ENCODE data around the gene TBCD.
"Not testable (repeated sequence)": the region's sequence is repeated elsewhere in the genome, so short reads cannot be mapped to it uniquely, and the experiment has no call there.

Gene TBCD

GRCh38 chr17:82968033-82968841 is 216.4 kb downstream of the TBCD start:
- not testable (repeated sequence) for H3K9me3 ChIP-seq (ENCODE audit: control insufficient read depth in 1 of 2, low read length in 2 of 2); H3K27ac ChIP-seq (ENCODE audit: low read depth, low read length); H3K4me1 ChIP-seq (ENCODE audit: control insufficient read depth in 1 of 2, insufficient read depth in 2 of 2, low read length in 2 of 2); H3K4me3 ChIP-seq (ENCODE audit: low read depth in 1 of 2, low read length in 2 of 2); H3K9ac ChIP-seq (ENCODE audit: low read depth in 1 of 2, low read length in 2 of 2); H3K36me3 ChIP-seq (ENCODE audit: control insufficient read depth in 1 of 2, insufficient read depth in 2 of 2, low read length in 2 of 2); H3K27me3 ChIP-seq (ENCODE audit: control insufficient read depth in 1 of 2, insufficient read depth in 2 of 2, low read length in 2 of 2)

DNA sequence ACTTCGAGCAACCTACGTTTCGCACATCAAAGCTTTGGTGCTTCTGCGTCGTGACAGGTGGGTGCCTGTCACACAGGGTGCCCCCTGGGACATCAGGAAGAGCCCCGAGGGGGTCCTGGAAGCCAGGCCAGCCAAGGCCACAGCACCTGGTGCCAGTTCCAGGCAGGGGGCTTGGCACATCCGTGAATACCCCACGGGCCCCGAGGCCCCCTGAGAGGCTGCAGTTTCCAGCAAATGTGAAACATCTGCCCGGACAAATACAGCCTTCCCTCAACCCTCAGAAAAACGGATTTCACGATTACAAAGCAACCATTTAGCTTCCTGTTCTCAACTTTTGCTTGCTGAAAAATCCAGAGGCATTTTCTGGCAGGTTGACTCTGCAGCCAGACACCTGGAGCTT is 218.2 kb downstream of the TBCD start:
- H3K27me3 ChIP-seq (ENCODE audit: control insufficient read depth in 1 of 2, insufficient read depth in 2 of 2, low read length in 2 of 2), result no peaks in the 10 kb centered on the region
- no peak overlapping the region for H3K27ac ChIP-seq (ENCODE audit: low read depth, low read length)
- H3K9ac ChIP-seq (ENCODE audit: low read depth in 1 of 2, low read length in 2 of 2), result no peak overlapping the region
- no peaks in the 10 kb centered on the region for H3K4me1 ChIP-seq (ENCODE audit: control insufficient read depth in 1 of 2, insufficient read depth in 2 of 2, low read length in 2 of 2)
- H3K9me3 ChIP-seq (ENCODE audit: control insufficient read depth in 1 of 2, low read length in 2 of 2), result no peaks in the 10 kb centered on the region
- no peaks in the 10 kb centered on the region for H3K36me3 ChIP-seq (ENCODE audit: control insufficient read depth in 1 of 2, insufficient read depth in 2 of 2, low read length in 2 of 2)
- no peak overlapping the region for H3K4me3 ChIP-seq (ENCODE audit: low read depth in 1 of 2, low read length in 2 of 2)

GRCh38 chr17:82970818-82971590 is 219.1 kb downstream of the TBCD start:
- no peaks in the 10 kb centered on the region for H3K36me3 ChIP-seq (ENCODE audit: control insufficient read depth in 1 of 2, insufficient read depth in 2 of 2, low read length in 2 of 2)
- H3K4me1 ChIP-seq (ENCODE audit: control insufficient read depth in 1 of 2, insufficient read depth in 2 of 2, low read length in 2 of 2), result no peaks in the 10 kb centered on the region

DNA sequence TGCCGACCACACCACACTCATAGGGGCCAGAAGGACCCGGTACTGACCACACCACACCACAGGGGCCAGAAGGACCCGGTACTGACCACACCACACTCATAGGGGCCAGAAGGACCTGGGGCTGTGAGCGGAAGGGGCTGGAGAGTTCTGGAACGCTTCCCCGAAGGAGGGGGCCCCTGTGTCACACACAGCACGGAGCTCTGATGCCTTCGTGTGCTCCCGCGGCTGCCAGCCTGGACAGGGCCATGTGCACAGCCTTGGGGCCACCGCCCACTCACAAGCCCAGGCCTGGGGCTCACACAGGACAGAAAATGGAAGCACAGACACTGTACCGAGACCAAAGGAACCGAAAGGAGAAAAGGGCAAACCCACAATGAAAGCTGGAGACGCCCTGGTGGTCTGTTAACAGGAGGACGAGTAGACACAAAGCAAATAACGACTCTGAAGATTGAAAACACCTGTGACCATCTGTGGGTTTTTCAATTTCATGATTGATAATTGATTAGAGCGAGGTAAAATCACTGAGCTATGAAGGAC is 221.0 kb downstream of the TBCD start:
- no peaks in the 10 kb centered on the region for H3K9me3 ChIP-seq (ENCODE audit: control insufficient read depth in 1 of 2, low read length in 2 of 2)
- H3K27me3 ChIP-seq (ENCODE audit: control insufficient read depth in 1 of 2, insufficient read depth in 2 of 2, low read length in 2 of 2), result no peaks in the 10 kb centered on the region
- H3K4me3 ChIP-seq (ENCODE audit: low read depth in 1 of 2, low read length in 2 of 2), result no peak overlapping the region
- no peak overlapping the region for H3K9ac ChIP-seq (ENCODE audit: low read depth in 1 of 2, low read length in 2 of 2)
- no peaks in the 10 kb centered on the region for H3K4me1 ChIP-seq (ENCODE audit: control insufficient read depth in 1 of 2, insufficient read depth in 2 of 2, low read length in 2 of 2)
- H3K27ac ChIP-seq (ENCODE audit: low read depth, low read length), result no peak overlapping the region
- no peaks in the 10 kb centered on the region for H3K36me3 ChIP-seq (ENCODE audit: control insufficient read depth in 1 of 2, insufficient read depth in 2 of 2, low read length in 2 of 2)

More at GRCh38 chr17:82970818-82971590, 219.1 kb downstream of the TBCD start:
- Histone ChIP-seq H3K9ac (ENCODE audit: low read depth in 1 of 2, low read length in 2 of 2) (no peak overlapping the region), H3K9me3 (ENCODE audit: control insufficient read depth in 1 of 2, low read length in 2 of 2) (no peaks in the 10 kb centered on the region), H3K27me3 (ENCODE audit: control insufficient read depth in 1 of 2, insufficient read depth in 2 of 2, low read length in 2 of 2) (no peaks in the 10 kb centered on the region), H3K4me3 (ENCODE audit: low read depth in 1 of 2, low read length in 2 of 2) (no peak overlapping the region), H3K27ac (ENCODE audit: low read depth, low read length) (no peak overlapping the region)

- Histone ChIP-seq H3K9me3 (ENCODE audit: control insufficient read depth in 1 of 2, low read length in 2 of 2) (no peaks in the 10 kb centered on the region), H3K9ac (ENCODE audit: low read depth in 1 of 2, low read length in 2 of 2) (no peak overlapping the region), H3K4me3 (ENCODE audit: low read depth in 1 of 2, low read length in 2 of 2) (no peak overlapping the region), H3K36me3 (ENCODE audit: control insufficient read depth in 1 of 2, insufficient read depth in 2 of 2, low read length in 2 of 2) (no peaks in the 10 kb centered on the region), H3K4me1 (ENCODE audit: control insufficient read depth in 1 of 2, insufficient read depth in 2 of 2, low read length in 2 of 2) (no peaks in the 10 kb centered on the region), H3K27me3 (ENCODE audit: control insufficient read depth in 1 of 2, insufficient read depth in 2 of 2, low read length in 2 of 2) (no peaks in the 10 kb centered on the region), H3K27ac (ENCODE audit: low read depth, low read length) (no peak overlapping the region)
These were observed 221.7 kb downstream of the TBCD start for GRCh38 chr17:82973456-82974135.

GRCh38 chr17:82974136-82974952 is 222.5 kb downstream of the TBCD start:
- Histone ChIP-seq H3K27me3 (ENCODE audit: control insufficient read depth in 1 of 2, insufficient read depth in 2 of 2, low read length in 2 of 2) (no peaks in the 10 kb centered on the region), H3K9me3 (ENCODE audit: control insufficient read depth in 1 of 2, low read length in 2 of 2) (no peaks in the 10 kb centered on the region), H3K27ac (ENCODE audit: low read depth, low read length) (no peak overlapping the region), H3K9ac (ENCODE audit: low read depth in 1 of 2, low read length in 2 of 2) (no peak overlapping the region), H3K4me3 (ENCODE audit: low read depth in 1 of 2, low read length in 2 of 2) (no peak overlapping the region), H3K4me1 (ENCODE audit: control insufficient read depth in 1 of 2, insufficient read depth in 2 of 2, low read length in 2 of 2) (no peaks in the 10 kb centered on the region), H3K36me3 (ENCODE audit: control insufficient read depth in 1 of 2, insufficient read depth in 2 of 2, low read length in 2 of 2) (no peaks in the 10 kb centered on the region)

DNA sequence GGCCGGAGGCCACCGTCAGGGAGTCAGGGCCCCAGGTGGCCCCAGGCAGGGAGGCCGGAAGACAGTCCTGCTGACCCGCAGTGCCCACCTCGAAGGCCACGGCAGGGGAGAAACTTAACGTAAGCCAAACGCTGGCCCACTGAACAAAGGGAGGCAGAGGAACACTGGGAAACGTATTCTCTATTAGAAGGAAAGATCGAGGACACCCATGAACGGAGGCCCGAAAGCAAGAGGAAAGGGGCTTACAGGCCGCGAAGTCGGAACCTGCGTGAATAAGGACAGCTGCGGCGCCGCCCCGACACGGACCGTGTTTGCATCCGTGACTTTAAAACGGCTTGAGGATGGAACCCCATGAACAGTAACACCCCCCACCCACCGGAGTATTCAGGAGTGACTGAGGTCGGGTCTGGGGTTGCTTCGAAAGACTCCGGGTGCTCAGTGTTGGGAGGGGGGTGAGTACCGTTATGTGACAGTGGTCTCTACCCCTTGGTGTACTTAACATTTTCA is 225.2 kb downstream of the TBCD start:
- Histone ChIP-seq H3K4me3 (ENCODE audit: low read depth in 1 of 2, low read length in 2 of 2) (no peak overlapping the region), H3K4me1 (ENCODE audit: control insufficient read depth in 1 of 2, insufficient read depth in 2 of 2, low read length in 2 of 2) (no peaks in the 10 kb centered on the region), H3K36me3 (ENCODE audit: control insufficient read depth in 1 of 2, insufficient read depth in 2 of 2, low read length in 2 of 2) (no peaks in the 10 kb centered on the region), H3K27me3 (ENCODE audit: control insufficient read depth in 1 of 2, insufficient read depth in 2 of 2, low read length in 2 of 2) (no peaks in the 10 kb centered on the region), H3K9ac (ENCODE audit: low read depth in 1 of 2, low read length in 2 of 2) (no peak overlapping the region), H3K27ac (ENCODE audit: low read depth, low read length) (no peak overlapping the region), H3K9me3 (ENCODE audit: control insufficient read depth in 1 of 2, low read length in 2 of 2) (no peaks in the 10 kb centered on the region)

- no peak overlapping the region for H3K4me3 ChIP-seq (ENCODE audit: low read depth in 1 of 2, low read length in 2 of 2)
- H3K4me1 ChIP-seq (ENCODE audit: control insufficient read depth in 1 of 2, insufficient read depth in 2 of 2, low read length in 2 of 2), result no peaks in the 10 kb centered on the region
- no peak overlapping the region for H3K9ac ChIP-seq (ENCODE audit: low read depth in 1 of 2, low read length in 2 of 2)
- no peak overlapping the region for H3K27ac ChIP-seq (ENCODE audit: low read depth, low read length)
- H3K27me3 ChIP-seq (ENCODE audit: control insufficient read depth in 1 of 2, insufficient read depth in 2 of 2, low read length in 2 of 2), result no peaks in the 10 kb centered on the region
- no peaks in the 10 kb centered on the region for H3K36me3 ChIP-seq (ENCODE audit: control insufficient read depth in 1 of 2, insufficient read depth in 2 of 2, low read length in 2 of 2)
- H3K9me3 ChIP-seq (ENCODE audit: control insufficient read depth in 1 of 2, low read length in 2 of 2), result no peaks in the 10 kb centered on the region
These were observed 225.7 kb downstream of the TBCD start for GRCh38 chr17:82977606-82978005.

GRCh38 chr17:82978765-82979349 is 227.0 kb downstream of the TBCD start:
- H3K9ac ChIP-seq (ENCODE audit: low read depth in 1 of 2, low read length in 2 of 2), result no peak overlapping the region
- no peak overlapping the region for H3K27ac ChIP-seq (ENCODE audit: low read depth, low read length)
- H3K36me3 ChIP-seq (ENCODE audit: control insufficient read depth in 1 of 2, insufficient read depth in 2 of 2, low read length in 2 of 2), result no peaks in the 10 kb centered on the region
- no peaks in the 10 kb centered on the region for H3K27me3 ChIP-seq (ENCODE audit: control insufficient read depth in 1 of 2, insufficient read depth in 2 of 2, low read length in 2 of 2)
- H3K9me3 ChIP-seq (ENCODE audit: control insufficient read depth in 1 of 2, low read length in 2 of 2), result no peaks in the 10 kb centered on the region
- no peak overlapping the region for H3K4me3 ChIP-seq (ENCODE audit: low read depth in 1 of 2, low read length in 2 of 2)
- H3K4me1 ChIP-seq (ENCODE audit: control insufficient read depth in 1 of 2, insufficient read depth in 2 of 2, low read length in 2 of 2), result no peaks in the 10 kb centered on the region

All from duodenal mucosa (tissue), 2 donors.